ENCODE data around the gene USP47.

USP47 gene

GRCh38 chr11:11866203-11866602 lies 24.4 kb downstream of the USP47 start:
- no peak for DNase-seq

DNA sequence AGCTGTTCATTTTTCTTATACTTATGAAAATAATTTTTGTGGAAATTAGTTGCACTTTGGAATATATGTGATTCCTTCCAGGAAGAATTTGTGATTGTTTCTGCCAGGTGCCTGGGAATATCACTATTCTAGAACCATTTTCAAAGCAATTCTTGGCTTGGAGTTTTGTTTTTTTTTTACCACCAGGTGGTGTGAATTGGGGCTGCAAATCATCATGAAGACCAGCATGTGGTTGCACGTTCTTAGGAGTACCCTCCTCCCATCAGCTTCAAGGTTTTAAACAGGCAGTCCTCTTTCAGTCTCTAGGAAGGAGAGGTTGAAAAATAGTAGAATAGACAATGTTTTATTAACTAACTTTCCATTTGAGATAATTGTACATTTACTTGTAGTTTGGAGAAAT lies 25.9 kb downstream of the USP47 start:
- no peak for DNase-seq

- DNase-seq = no peak
Observed at GRCh38 chr11:11871991-11872401, 30.2 kb downstream of the USP47 start.

GRCh38 chr11:11876458-11876857 lies 34.7 kb downstream of the USP47 start:
- DNase-seq = no peak

DNA sequence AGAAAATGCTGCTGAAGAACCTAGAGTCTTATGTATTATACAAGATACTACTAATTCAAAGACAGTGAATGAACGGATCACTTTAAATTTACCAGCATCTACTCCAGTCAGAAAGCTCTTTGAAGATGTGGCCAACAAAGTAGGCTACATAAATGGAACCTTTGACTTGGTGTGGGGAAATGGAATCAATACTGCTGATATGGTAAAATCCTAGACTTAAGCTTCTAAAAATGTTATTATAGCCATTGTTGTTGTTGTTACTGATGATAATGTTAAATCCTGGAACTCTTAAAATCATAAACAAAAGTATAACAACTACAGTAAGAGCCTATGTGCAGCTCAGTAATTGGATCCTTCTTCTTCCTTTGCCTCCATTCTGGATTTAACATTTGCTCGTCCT lies 38.4 kb downstream of the USP47 start:
- DNase-seq = no peak

DNA sequence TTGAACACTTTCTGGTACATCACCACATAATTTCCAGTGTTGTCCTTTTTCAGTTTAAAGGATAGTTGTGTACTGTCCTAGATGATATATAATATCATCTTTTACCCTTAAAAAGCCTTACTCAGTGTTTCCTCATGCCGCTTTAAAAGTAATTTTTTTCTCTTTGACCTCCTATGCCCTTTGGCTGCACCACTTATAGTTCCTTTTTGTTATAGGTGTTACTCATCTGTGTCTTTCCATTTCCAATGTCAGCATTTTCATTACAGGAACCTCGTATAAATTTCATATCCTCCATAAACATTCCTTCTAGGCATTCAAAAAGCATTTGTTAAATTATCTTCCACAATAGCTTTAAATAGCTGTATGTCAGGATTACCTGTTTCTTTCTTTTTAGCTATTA lies 40.8 kb downstream of the USP47 start:
- no peak for DNase-seq

- no peak for DNase-seq
Observed at GRCh38 chr11:11884351-11884750, 42.6 kb downstream of the USP47 start.

DNA sequence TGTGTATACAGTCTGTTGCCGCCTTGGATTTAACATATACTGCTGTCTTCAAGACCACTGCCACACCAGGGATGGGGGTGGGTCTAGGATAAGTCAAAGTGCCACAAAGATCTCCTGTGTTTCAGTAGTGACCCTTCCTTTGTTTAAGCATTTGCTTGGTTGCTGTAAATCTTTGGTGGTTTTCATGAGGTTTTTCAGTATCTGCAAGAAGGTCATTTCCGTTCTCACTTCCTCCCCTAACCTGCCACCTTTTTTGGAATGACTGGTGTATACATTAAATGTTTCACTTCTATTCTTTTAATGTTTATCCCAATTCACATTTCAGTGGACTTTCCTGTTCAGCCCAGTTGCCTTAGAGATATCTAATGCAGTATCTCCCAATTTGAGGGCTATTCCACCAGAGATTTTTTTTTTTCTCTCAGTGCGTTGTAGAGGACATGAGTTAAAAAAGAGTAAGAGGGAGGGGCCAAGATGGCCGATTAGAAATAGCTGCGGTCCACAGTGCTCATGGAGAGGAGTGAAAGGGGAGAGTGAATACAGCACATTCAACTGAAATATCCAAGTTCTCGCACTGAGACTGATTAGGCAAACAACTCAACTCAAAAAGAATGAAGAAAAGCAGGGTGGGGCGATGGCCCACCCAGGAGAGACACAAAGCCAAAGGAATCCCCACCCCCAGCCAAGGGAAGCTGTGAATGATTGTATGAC lies 43.2 kb downstream of the USP47 start:
- DNase-seq = no peak

DNA sequence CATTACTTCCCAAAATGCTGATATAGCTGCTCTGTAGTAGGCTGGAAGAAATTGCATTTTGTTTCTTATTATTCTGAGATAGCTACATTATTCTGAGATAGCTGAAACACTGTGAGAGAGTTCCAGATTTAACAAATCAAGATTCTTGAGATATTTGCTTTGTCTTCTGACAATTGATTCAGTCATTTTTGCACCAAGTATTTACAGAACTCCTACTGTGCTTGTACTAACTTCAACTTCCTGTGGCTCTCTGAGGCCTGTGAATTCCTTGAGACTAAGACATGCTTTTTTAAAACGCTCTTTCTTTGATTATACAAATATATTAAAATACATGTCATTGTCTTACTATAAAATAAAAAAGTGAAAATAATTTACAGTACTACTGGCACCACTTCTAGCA lies 52.7 kb downstream of the USP47 start:
- DNase-seq = no peak

- DNase-seq = no peak
Observed at GRCh38 chr11:11895672-11896071, 53.9 kb downstream of the USP47 start.

DNA sequence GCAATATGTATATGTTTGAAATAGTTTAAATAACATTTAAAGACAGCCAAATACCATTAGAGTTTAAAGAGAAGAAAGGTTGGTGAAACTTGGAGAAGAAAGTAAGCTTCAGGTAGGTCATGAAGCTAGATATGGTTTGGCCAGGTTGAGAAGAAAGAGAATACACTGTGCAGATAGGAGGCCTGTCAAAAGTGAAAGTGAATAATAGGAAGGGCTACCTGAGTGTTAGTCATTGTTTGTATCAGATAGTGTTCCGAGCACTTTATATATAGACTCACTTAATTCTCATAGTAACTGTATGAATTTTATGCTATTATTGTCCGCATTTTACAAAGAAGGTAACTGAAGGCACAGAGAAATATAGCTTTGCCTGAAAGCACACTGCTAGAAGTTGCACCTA lies 56.9 kb downstream of the USP47 start:
- no peak for DNase-seq

- no peak for DNase-seq
Observed at GRCh38 chr11:11899401-11899800, 57.6 kb downstream of the USP47 start.

- DNase-seq = no peak
Observed at GRCh38 chr11:11901929-11902328, 60.2 kb downstream of the USP47 start.

DNA sequence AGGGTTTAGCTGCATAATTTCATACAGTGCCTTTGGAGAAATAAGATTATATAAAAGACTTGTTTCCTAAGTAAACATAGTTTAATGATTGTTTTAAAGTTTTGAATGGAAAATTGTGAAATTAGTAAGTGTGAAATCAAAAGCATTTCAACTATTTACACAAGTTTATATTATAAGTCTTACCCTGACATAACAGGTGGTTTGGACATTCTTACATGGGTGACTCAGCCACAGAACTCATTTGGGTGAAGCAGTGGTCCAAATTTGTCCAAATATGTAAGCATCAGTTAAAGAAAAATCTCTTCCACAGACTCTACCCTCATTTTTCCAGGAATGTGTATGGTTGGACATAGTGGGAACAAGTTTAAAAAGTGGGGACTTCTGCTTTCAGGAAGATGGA lies 68.0 kb downstream of the USP47 start:
- DNase-seq = no peak

- no peak for DNase-seq
Observed at GRCh38 chr11:11910541-11910940, 68.8 kb downstream of the USP47 start.

- DNase-seq = no peak
Observed at GRCh38 chr11:11913395-11913794, 71.6 kb downstream of the USP47 start.

GRCh38 chr11:11915625-11916024 lies 73.9 kb downstream of the USP47 start:
- DNase-seq = no peak

DNA sequence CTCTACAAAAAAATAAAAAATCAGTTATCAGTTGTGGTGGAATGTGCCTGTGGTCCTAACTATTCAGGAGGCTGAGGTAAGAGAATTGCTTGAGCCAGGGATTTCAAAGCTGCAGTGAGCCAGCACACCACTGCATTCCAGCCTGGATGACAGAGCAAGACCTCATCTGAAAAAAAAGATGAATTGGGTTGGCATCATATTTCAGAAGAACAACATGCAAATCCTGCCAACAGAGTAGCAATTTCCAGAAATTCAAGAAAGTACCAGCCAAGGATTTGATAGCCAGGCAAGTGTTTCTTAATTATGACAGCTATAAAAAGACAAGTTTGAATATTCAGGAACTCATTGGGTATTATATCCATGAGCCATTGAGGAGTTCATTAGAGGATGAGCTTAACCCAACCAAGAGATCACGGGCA lies 75.2 kb downstream of the USP47 start:
- DNase-seq = no peak

DNA sequence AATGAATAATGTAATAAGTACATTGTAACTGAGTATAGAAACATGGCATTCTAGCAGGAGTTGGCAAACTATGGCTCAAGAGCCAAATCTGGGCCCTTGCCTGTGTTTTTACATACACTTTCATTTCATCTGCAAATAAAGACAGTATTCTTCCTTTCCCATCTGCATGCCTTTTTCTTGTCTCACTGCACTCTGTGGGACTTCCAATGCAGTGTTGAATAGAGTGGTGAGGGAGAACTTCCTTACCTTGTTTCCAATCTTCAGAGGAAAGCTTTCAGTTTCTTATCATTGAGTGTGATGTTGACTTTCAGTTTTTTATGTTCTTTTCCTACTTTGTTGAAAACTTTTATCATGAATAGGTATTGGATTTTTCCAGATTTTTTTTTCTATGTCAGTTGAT lies 82.1 kb downstream of the USP47 start:
- DNase-seq = no peak

- no peak for DNase-seq
Observed at GRCh38 chr11:11929920-11930319, 88.1 kb downstream of the USP47 start.

DNA sequence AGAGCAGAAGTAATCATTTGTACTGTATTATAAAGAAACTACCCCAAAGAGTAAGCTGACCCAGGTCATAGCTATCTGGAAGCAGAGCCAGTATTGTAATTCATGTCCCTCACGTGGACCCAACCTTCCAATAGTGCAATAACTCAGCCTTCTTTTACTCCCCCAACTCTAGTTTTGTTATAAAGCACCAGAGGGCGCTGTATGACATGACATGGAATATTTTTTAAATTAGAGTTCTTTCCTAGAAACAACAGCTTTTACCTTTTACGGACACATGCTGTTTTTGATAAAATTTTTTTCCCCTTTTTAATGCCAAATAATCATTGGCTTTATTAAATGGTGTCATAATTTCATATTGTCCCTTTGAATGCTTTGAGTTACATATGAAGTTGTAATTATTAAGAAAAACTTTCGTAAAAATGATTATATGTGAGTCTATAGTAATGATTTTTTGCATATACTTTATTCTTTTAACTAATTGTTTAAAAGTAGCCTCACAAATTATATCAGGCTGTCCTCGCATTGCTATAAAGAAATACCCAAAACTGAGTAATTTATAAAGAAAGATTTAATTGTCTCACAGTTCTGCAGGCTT lies 89.8 kb downstream of the USP47 start:
- DNase-seq = peak in 1 of 2 donors; percentile 4

GRCh38 chr11:11935536-11935935 lies 93.8 kb downstream of the USP47 start:
- DNase-seq = no peak

- no peak for DNase-seq
Observed at GRCh38 chr11:11937433-11937832, 95.7 kb downstream of the USP47 start.

GRCh38 chr11:11937957-11938356 lies 96.2 kb downstream of the USP47 start:
- DNase-seq = no peak

DNA sequence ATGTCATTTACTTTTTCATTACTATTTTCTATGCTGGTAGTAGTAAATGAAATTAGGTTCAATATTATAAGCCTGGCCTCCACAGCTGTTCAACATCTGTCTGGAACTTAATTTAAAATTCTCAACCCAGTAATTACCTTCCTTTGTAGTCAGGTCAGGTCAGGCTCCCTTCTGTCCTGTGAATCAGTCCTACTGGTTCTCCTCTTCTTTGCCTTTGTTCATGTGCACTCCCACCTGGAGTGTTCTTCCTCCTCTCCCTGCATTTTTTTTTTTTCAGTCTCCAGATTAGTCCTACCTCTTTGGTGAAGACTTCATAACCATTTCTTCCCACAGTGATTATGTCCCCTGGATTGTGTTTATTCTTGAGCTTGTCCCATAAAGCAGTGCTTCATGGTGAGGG lies 98.8 kb downstream of the USP47 start:
- DNase-seq = no peak
